Measurements from ENCODE around the gene WFDC10A.
"Not testable (repeated sequence)": the region's sequence is repeated elsewhere in the genome, so short reads cannot be mapped to it uniquely, and the experiment has no call there.

Gene WFDC10A

GRCh38 chr20:45629496-45630100 lies at the start of gene WFDC10A:
Gene WFDC10A (plus strand): TSS chr20:45629739. CDS start chr20:45629814, 75 bp downstream.
- peak; percentile 34 for DNase-seq

GRCh38 chr20:45581702-45582101 lies 47.8 kb upstream of the WFDC10A start:
- DNase-seq, result no peak

- no peak for DNase-seq
These were observed 46.0 kb upstream of the WFDC10A start for GRCh38 chr20:45583502-45583901.

GRCh38 chr20:45584294-45584693 lies 45.2 kb upstream of the WFDC10A start:
- not testable (repeated sequence) for DNase-seq

GRCh38 chr20:45585986-45586385 lies 43.6 kb upstream of the WFDC10A start:
- DNase-seq, result not testable (repeated sequence)

- DNase-seq, result no peak
These were observed 40.7 kb upstream of the WFDC10A start for GRCh38 chr20:45588800-45589199.

GRCh38 chr20:45589725-45590124 lies 39.8 kb upstream of the WFDC10A start:
- DNase-seq, result no peak

- DNase-seq, result peak; percentile 51
These were observed 36.9 kb upstream of the WFDC10A start for GRCh38 chr20:45592574-45593189.

- DNase-seq, result no peak
These were observed 36.0 kb upstream of the WFDC10A start for GRCh38 chr20:45593498-45593897.

GRCh38 chr20:45595235-45595634 lies 34.3 kb upstream of the WFDC10A start:
- DNase-seq, result no peak

- no peak for DNase-seq
These were observed 21.7 kb upstream of the WFDC10A start for GRCh38 chr20:45607810-45608209.

GRCh38 chr20:45611054-45611453 lies 18.5 kb upstream of the WFDC10A start:
- no peak for DNase-seq

GRCh38 chr20:45612314-45612713 lies 17.2 kb upstream of the WFDC10A start:
- DNase-seq, result no peak

- no peak for DNase-seq
These were observed 11.9 kb upstream of the WFDC10A start for GRCh38 chr20:45617591-45617990.

GRCh38 chr20:45621593-45621992 lies 7.9 kb upstream of the WFDC10A start:
- DNase-seq, result no peak

- DNase-seq, result no peak
These were observed 3.0 kb upstream of the WFDC10A start for GRCh38 chr20:45626540-45626939.

- no peak for DNase-seq
These were observed 832 bp downstream of the WFDC10A start for GRCh38 chr20:45630371-45630770.

- DNase-seq, result no peak
These were observed 1.6 kb downstream of the WFDC10A start, which contains the start of gene WFDC9 for GRCh38 chr20:45631184-45631583. Gene WFDC9 (minus strand): TSS chr20:45631284. CDS start chr20:45610181, 21,103 bp downstream.

- no peak for DNase-seq
These were observed 7.0 kb downstream of the WFDC10A start for GRCh38 chr20:45636513-45636912.

GRCh38 chr20:45639687-45640086 lies 10.1 kb downstream of the WFDC10A start:
- no peak for DNase-seq

GRCh38 chr20:45641076-45641475 lies 11.5 kb downstream of the WFDC10A start:
- not testable (repeated sequence) for DNase-seq

- DNase-seq, result not testable (repeated sequence)
These were observed 16.3 kb downstream of the WFDC10A start for GRCh38 chr20:45645869-45646268.

- DNase-seq, result no peak
These were observed 17.3 kb downstream of the WFDC10A start for GRCh38 chr20:45646875-45647274.

GRCh38 chr20:45647441-45648050 lies 18.0 kb downstream of the WFDC10A start:
- DNase-seq, result no peak

Measured in NCI-H1105 treated with DMSO at 0.1 percent for 48 hours (cell line).